ENCODE results near the gene KL. TPM values are rescaled to one million over a fixed set of nuclear protein-coding genes. Genes with fewer than 3 reads are reported as not detected.

Gene KL
- total and polyA plus RNA-seq, 10 of the 15 experiments (the other 5 are each of a cell fraction or from before 2014, with no cell fraction given) = 0.08 to 2.1 (median 1.4) TPM

- FAIRE-seq = no peak
- ChIA-PET CTCF (interaction anchor here (1.0 kb wide), 1 partner anchor 8 kb away, joined by 4 read pairs; no protein-coding TSS in a partner anchor), SMC1A (ENCODE audit: uncharacterized antibody, unreplicated experiment) (interaction anchor here (1.0 to 1.4 kb wide), 3 partner anchors 8 to 52 kb away, joined by 3 to 4 read pairs (median 4); no protein-coding TSS in a partner anchor), RAD21 (ENCODE audit: unreplicated experiment) (no interaction called here), POLR2A (no interaction called here)
- Histone ChIP-seq H3K4me1 (ENCODE audit: control insufficient read depth, insufficient read depth, low read length) (no peaks in the 10 kb centered on the region), H2AFZ (ENCODE audit: control insufficient read depth, low read depth, low read length) (no peak overlapping the region), H3K27me3 (replicated peaks in 1 of 2; ENCODE audit: control insufficient read depth in 2 of 2, insufficient read depth in 2 of 2, low read length in 1 of 2) (no peaks in the 10 kb centered on the region), H3K4me2 (ENCODE audit: control insufficient read depth, insufficient read depth) (no peak overlapping the region), H3K27ac (ENCODE audit: control insufficient read depth, insufficient read depth) (no peak overlapping the region), H4K20me1 (ENCODE audit: control insufficient read depth, insufficient read depth) (no peaks in the 10 kb centered on the region), H3K79me2 (ENCODE audit: control insufficient read depth, insufficient read depth, low read length) (no peaks in the 10 kb centered on the region), H3K9me3 (replicated peaks; ENCODE audit: control insufficient read depth, insufficient read depth, low read length) (no peaks in the 10 kb centered on the region), H3K36me3 (ENCODE audit: control insufficient read depth in 2 of 2, insufficient read depth in 2 of 2, low read length in 1 of 2) (no peaks in the 10 kb centered on the region; a peak in 1 of 4 replicates), H3K4me3 (no peak overlapping the region), H3K9ac (ENCODE audit: control insufficient read depth, insufficient read depth, low read length) (no peak overlapping the region)
- BruUV-seq (replicated peaks) = no TSS peak
- ATAC-seq = no peak
- WGBS (ENCODE audit: insufficient coverage, insufficient replicate concordance, low lambda C conversion rate, missing lambda C conversion rate) = 50% methylated on average over 4 of the region's 4 CpGs
- no peak for TF ChIP-seq JUND (IDR thresholded peaks at IDR 0.05; ENCODE audit: low read depth, low read length)
- no peak for TF ChIP-seq SUZ12 (IDR thresholded peaks at IDR 0.05; ENCODE audit: unreplicated experiment)
- no peak for TF ChIP-seq YY1 (IDR thresholded peaks at IDR 0.05; ENCODE audit: low read depth, low read length)
- no peak for TF ChIP-seq ZSCAN29 (IDR thresholded peaks at IDR 0.05)
- TF ChIP-seq FOXK2 (IDR thresholded peaks at IDR 0.05) = no peak
- no peak for TF ChIP-seq ATF7 (IDR thresholded peaks at IDR 0.05; ENCODE audit: low read depth)
- TF ChIP-seq STAT1 (conservative IDR thresholded peaks at IDR 0.05) = no peak
- no peak for TF ChIP-seq IRF3 (IDR thresholded peaks at IDR 0.05)
- TF ChIP-seq ATF2 (IDR thresholded peaks at IDR 0.05; ENCODE audit: low read length) = no peak
- no peak for TF ChIP-seq SMAD5 (IDR thresholded peaks at IDR 0.05; ENCODE audit: low read depth)
- no peak for TF ChIP-seq EP300 (IDR thresholded peaks at IDR 0.05; ENCODE audit: borderline replicate concordance in 1 of 2, control insufficient read depth in 1 of 2, low read depth in 2 of 2, low read length in 2 of 2)
- no peak for TF ChIP-seq TARDBP (IDR thresholded peaks at IDR 0.05; ENCODE audit: borderline replicate concordance)
- no peak for TF ChIP-seq BACH1 (IDR thresholded peaks at IDR 0.05; ENCODE audit: borderline replicate concordance)
- TF ChIP-seq SRF (IDR thresholded peaks at IDR 0.05; ENCODE audit: low read depth in 2 of 2, low read length in 2 of 2) = no peak
- TF ChIP-seq NRF1 (conservative IDR thresholded peaks at IDR 0.05; ENCODE audit: low read depth, low read length) = no peak
- no peak for TF ChIP-seq RB1 (IDR thresholded peaks at IDR 0.05; ENCODE audit: borderline replicate concordance)
- no peak for DNase-seq (ENCODE audit: low read depth, low spot score)
- in situ Hi-C loops (cut with MboI) (no loop called here), intact Hi-C loops (cut with micrococcal nuclease; ENCODE audit: unreplicated experiment) (no loop called here)
These were observed 37.9 kb upstream of the KL start for GRCh38 chr13:32978278-32978677.

All from GM12878 (cell line).